Kasumi-1 (cell line): Measurements from ENCODE around the gene B3GALT4.

Source experiments
- DNase-seq, 2 experiments: peaks; one replicate each; lab custom pipeline; 2025; lab: John Stamatoyannopoulos, UW

The B3GALT4 gene

DNA sequence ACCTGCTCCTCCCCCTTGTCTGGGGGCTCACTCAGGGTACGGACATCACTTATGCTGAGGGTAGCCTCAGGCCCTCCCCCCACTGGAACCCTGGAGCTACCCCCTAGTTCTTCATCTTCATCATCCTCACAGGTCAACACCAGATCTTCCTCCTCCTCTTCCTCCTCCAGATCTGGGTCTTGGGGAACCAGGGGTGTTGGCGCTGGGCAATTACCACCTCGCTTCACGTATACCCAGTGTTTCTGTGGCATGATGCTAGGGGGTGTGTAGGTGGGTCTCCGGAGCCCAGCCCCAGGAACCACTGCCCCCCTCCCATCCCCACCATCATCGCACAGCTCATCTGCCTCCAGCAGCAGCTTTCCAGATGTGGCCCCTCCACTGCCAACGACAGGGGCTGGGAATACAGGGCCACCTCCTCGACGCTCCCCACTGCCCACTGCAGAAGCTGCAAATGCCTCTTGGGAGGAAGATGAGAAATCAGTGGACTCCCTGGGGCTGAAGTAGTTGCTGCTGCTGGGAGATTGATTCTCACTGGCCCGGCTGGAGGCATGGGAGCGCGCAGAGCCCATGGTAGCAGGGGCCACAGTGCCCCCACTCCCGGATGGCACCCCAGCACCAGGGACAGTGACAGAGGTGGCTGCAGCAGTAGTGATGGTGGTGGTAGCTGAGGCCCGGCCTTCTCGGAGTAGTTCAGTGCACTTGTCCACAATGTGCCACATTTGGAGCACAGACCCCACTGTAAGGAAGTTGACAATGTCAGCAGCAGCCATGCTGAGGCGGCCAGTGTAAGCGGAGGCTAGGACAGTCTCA lies 39.1 kb downstream of the B3GALT4 start:
- DNase-seq: no peak

DNA sequence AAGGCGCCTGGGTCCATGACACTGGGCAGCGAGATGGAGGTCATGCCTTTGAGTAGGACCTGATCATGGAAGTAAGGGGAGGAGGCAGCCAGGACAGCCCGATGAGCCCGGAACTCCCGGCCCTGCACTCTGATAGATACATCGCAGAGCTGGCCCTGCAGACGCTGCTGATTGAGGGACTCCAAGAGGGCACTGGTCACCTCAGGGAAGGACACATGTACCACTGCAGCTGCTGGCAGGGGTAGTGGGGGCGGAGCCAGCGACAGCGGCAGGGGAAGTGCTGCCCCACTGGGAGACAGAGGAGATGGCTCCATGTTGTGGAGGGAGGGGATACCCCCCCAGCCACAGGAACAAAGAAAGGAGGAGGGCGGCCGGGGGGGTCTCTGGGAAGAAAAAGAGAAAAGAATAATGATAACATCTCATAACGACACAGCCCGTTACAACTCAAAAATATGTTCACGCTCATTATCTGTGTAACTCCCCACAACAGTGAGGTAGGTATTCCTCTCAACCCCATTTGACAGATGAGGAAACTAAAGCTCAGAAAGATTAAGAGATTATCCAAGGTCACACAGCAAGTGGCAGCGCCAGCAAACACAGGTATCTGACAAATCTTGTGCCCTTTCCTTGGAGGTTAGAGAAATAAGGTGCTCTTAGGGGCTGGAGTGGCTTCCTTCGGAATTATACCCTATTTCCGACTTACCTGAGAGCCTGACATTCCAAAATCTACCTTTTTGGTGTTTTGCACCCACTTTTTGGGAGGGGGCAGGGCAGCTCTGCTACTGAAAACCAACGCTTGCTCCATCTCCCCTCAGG lies 39.9 kb downstream of the B3GALT4 start:
- no peak for DNase-seq

DNA sequence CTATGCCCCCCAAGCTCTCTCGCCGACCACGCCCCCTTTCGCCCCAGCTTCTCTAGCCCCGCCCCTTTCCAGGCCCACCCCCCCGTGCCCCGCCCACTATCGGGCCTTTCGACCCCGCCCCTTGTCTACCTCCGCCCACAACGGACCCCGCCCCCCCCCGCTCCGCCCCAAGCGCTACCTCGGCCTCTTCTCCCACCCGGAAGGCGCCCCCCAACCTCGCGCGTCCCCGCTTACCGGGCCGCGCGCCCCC lies 40.4 kb downstream of the B3GALT4 start:
- peak; percentile 56 for DNase-seq

DNA sequence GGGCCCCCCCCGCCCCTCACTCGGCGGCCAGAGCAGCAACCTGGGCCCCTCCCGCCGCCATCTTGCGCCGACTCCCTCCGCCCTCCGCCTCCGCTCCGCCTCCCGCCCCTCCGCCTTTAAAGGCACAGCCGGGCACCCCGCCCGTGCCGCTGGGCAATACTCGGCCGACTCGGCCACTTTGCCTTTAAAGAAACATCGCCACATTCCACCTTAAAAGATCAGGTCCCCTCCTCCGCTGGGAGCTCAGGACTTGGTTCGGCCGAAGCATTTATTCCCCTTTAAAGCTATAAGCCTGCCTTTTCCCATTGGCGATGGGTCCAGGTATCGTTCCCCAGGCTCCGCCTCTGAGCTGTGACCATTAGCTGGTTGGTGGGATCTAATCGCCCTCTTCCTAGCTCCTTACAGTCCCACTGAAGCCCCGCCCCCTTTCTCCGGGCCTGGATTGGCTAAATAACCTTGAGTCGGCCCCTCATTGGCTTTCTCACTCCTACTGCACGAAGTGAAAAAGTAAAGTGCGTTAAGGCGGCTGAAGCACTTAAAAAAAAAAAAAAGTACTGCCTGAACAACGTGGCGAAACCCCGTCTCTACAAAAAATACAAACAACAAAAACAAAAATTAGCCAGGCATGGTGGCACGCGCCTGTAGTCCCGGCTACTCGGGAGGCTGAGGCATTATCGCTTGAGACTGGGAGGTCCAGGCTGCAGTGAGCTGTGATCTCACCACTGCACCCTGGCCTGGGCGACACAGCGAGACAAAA lies 40.9 kb downstream of the B3GALT4 start, which contains the start of gene ZBTB22:
ZBTB22 (minus strand) TSS at position 76 of the 757 bp plus-strand sequence. CDS start 828 bp downstream, outside the sequence.
- DNase-seq: peak; percentile 95 to 98

DNA sequence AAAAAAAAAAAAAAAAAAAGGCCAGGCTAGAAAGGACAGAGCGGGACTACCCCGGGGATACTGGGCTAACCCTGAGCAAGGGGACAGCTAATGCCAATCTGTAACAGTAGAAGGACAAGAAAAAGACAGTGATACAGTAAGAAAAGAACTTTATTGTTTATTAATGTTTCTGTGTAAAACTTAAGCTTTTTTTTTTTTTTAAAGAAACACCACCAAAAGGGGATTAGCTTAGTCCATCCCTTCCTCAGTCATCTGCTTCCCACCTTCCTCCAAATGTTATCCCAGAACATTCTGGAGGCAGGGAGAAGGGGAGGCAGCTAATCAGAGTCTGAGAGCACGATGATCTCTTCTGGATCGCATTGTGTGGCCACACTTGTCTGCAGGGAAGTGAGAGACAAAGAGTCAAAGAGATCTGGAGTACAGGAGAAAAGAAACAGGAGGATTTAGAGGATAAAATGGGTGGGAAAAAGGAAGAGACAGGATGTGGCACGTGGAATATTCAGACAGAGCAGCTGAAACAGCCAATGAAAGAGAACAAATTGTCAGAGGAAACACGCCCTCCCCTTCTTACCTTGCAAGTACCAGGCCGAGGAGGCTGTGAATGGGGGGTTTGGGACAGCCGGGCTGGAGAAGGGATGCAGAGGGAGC lies 41.6 kb downstream of the B3GALT4 start:
- no peak for DNase-seq

DNA sequence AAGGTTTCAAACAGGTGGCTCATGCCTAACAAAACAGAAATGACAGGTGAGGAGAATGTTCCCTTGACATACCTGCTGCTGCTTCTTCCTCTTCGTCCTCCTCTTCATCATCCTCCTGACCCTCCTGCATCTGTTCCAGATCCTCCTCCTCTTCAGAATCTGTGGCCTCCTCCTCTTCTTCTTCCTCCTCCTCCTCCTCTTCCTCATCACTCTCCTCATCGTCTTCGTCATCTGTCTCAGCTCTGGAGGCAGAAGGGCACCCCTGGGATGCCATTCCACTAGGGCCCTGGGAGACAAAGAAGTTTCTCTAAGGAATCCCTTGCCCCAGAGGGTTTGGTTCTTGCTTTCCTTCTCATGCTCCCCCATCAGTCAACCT lies 43.0 kb downstream of the B3GALT4 start:
- DNase-seq: no peak

DNA sequence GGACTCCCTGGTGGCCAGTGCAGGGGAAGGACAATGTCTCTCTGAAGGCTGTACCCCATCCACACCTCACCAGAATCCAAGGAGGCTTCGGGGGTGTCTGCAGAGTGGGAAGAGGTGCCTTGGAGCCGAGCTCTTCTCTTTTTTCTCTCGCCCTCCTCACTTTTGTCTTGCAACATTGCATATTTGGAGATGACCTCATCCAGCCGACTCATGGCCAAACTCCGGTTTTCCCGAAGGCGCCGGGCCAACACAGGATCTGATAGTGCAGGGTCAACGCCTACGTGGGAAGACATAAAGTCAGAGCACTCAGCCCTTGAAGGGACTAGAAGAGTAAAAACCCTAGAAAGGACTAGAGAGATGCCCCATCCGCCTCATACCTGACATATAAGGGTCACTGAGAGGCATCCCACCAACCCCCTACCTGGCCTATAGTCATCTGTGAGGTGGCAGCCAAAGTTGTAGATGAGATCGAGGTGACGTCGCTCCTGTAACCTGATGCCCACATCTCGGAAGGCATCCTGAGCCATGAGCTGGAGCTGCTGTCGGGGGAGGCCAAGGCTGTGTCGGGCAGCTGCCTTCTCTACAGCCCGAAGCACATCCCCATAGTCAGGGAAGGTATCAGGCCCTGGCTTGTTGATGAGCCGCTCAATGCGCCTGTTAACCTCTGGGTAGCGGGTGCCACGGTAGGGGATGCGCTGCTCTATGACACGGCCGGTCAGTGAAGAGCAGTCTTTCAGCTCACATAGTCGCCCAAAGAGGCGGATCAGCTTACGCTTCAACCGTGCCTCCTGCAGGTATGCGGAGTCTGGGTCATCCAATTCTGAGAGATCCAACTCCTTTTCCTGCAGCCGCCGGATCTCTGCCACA lies 43.6 kb downstream of the B3GALT4 start:
- no peak for DNase-seq

DNA sequence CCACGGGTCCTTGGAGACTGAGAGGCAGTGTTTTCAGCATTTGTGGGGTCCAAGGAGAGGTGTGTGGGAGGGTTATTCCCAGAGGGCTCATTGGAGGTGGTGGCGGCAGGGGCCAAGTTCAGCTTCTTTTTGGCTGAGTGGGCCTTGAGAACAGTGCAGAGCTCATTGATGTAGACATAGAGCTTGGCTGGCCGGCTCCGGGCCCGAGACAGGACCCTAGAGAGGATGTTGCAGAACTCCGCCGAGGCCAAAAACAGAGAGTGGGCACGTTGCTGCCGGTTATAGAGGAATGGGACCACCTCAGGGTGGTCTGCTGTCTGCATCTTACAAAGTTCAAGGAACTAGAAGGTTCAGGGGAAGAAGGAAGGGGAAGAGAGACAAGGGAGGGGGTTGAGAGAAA lies 44.3 kb downstream of the B3GALT4 start:
- no peak for DNase-seq

DNA sequence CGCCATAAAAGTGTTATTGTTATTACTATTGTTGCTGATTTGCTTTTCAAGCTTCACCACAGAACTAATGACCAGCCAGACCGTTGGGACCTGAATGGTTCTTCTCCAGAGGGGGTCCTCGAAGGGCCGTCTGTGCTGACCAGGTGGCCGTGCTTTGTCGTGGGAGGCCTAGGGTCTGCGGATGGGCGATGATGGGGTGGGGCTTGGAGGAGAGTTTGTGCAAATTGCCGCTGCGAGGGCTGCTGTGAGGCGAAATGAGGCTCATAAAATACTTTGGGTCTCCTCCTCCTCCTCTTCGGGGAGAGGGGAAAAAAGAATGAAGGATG lies 46.7 kb downstream of the B3GALT4 start:
- no peak for DNase-seq

DNA sequence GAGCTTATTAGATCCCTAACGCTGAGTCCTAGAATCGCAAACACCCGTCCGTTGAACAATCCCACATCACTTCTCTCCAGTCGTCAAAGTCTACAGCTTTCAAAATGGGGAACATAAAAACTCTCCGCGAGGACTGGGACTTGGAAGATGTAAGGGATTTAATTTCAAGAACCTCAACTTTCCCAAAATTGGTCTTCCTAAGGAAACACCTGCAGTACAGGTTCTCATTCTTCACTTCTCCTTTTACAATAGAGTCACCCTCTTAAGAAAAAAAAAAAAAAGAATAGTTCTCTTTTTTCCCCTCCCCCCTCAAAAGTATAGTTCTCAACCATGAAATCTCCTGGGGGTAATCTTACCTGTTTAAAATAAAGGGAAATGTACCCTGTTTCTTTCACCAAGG lies 47.2 kb downstream of the B3GALT4 start:
- peak; percentile 9 to 28 for DNase-seq
